Spleen (tissue), 11 donors: ENCODE results near the gene EPHB1. TPM values are rescaled to one million over a fixed set of nuclear protein-coding genes. Genes with fewer than 3 reads are reported as not detected.

Experiments
- DNase-seq: peaks from one replicate; pipeline ENCODE4 v3.0.0-alpha.2; 2020
- H3K27ac ChIP-seq, 8 donors: fragments of 200-600 bp; sonication (generic) in 7 of 8; 1 replicate in 4 of 8; 2 replicates in 4 of 8; pipeline versions ENCODE4 v1.5.0 to v1.8.0; 2016 to 2021; ENCODE audit warnings: inconsistent platforms in 4 of 8, mild to moderate bottlenecking in 4 of 8, moderate library complexity in 1 of 8
- H3K27me3 ChIP-seq, 7 donors: fragments of 200-600 bp; sonication (generic) in 6 of 7; replicated peaks in 1 of 7; 1 replicate in 4 of 7; 2 replicates in 3 of 7; pipeline versions ENCODE4 v1.5.0 to v1.8.0; 2016 to 2021; ENCODE audit warnings: inconsistent platforms in 3 of 7, mild to moderate bottlenecking in 1 of 7
- H3K36me3 ChIP-seq, 6 donors: fragments of 200-600 bp; sonication (generic) in 5 of 6; 1 replicate in 4 of 6; 2 replicates in 2 of 6; pipeline versions ENCODE4 v1.5.0 to v1.8.0; 2016 to 2021; ENCODE audit warnings: inconsistent platforms in 2 of 6
- H3K4me1 ChIP-seq, 6 donors: fragments of 200-600 bp; sonication (generic) in 5 of 6; 1 replicate in 3 of 6; 2 replicates in 3 of 6; pipeline versions ENCODE4 v1.5.0 to v1.8.0; 2016 to 2021; ENCODE audit warnings: inconsistent platforms in 3 of 6
- H3K4me3 ChIP-seq, 8 donors: fragments of 200-600 bp; sonication (generic) in 7 of 8; 1 replicate in 4 of 8; 2 replicates in 4 of 8; pipeline versions ENCODE4 v1.5.0 to v1.8.0; 2016 to 2021; ENCODE audit warnings: inconsistent platforms in 4 of 8, mild to moderate bottlenecking in 4 of 8, moderate library complexity in 2 of 8
- H3K9me3 ChIP-seq, 8 donors: fragments of 200-600 bp; sonication (generic) in 7 of 8; 1 replicate in 4 of 8; 2 replicates in 4 of 8; pipeline versions ENCODE4 v1.5.0 to v1.8.0; 2016 to 2021; ENCODE audit warnings: inconsistent platforms in 4 of 8
- POLR2A ChIP-seq, 3 donors: fragments of 450-650 bp; IDR thresholded peaks; one replicate each; pipeline ENCODE4 v1.5.1; 2017; ENCODE audit warnings: antibody characterized with exemption in 3 of 3, mild to moderate bottlenecking in 1 of 3
- POLR2AphosphoS5 ChIP-seq, 3 donors: sonication (generic); formaldehyde crosslinking; IDR thresholded peaks; one replicate each; pipeline ENCODE4 v1.5.1; 2017; ENCODE audit warnings: antibody characterized with exemption in 3 of 3
- WGBS, 5 donors: extraction: QIAGEN DNeasy Blood & Tissue Kit in 3 of 5; methylation state at CpG; one replicate each; pipeline versions ENCODE4 v1.1.5 to v1.1.7; 2013 to 2018; 5-methylcytosine and 5-hydroxymethylcytosine counted together
- intact Hi-C: fragments of 100-400 bp; cut with DNase I; formaldehyde crosslinking; loops from one replicate; pipeline ENCODE4 v1.15.0; 2023; ENCODE audit warnings: low total_unique reads
- polyA plus RNA-seq, 3 donors: library from polyadenylated mRNA; stranded (reverse); fragments of 200-250 nt; gene quantifications; one replicate each; pipeline ENCODE4 v1.2.1, GENCODE V29; 2013
- total RNA-seq, 7 donors: library from RNA; depleted of rRNA in 3 of 7; stranded (reverse); fragments of >200 nt in 3 of 7; fragmentation: NEBNext Ultra II Directional in 4 of 7; extraction: Animal tissue kit (Norgen Biotek cat#: 25700) in 4 of 7; gene quantifications; one replicate each; pipeline versions ENCODE4 v1.1.0 to v1.2.1, GENCODE V29; 2016 to 2021
- TF ChIP-seq, protein P1 (sequence below), 11 experiments: fragments of 200-600 bp in 7 of 11; fragments of 450-650 bp in 4 of 11; sonication (generic) in 4 of 11; IDR thresholded peaks in 8 of 11; conservative IDR thresholded peaks in 3 of 11; 1 replicate in 7 of 11; 2 replicates in 4 of 11; pipeline versions ENCODE4 v1.4.0 to v1.8.0; 2016 to 2021; ENCODE audit warnings: antibody characterized with exemption in 11 of 11, inconsistent platforms in 4 of 11, mild to moderate bottlenecking in 1 of 11
- donor health status: healthy with polysubstance abuse.
- donor health status: DM: no; HTN: no; CAD: no; lungs with moderate emphysema.
- donor health status: DM: no; HTN: no; CAD: no.
- donor health status: Bipolar disorder and iron deficiency.
- donor health status: healthy.
- donor health status: DM: no; HTN: no; CAD: no.
- donor health status: DM: yes; HTN: yes; CAD: no.

EPHB1 gene
- total and polyA plus RNA-seq, 10 donors, result 0.20 to 14.0 (median 3.0) TPM

DNA sequence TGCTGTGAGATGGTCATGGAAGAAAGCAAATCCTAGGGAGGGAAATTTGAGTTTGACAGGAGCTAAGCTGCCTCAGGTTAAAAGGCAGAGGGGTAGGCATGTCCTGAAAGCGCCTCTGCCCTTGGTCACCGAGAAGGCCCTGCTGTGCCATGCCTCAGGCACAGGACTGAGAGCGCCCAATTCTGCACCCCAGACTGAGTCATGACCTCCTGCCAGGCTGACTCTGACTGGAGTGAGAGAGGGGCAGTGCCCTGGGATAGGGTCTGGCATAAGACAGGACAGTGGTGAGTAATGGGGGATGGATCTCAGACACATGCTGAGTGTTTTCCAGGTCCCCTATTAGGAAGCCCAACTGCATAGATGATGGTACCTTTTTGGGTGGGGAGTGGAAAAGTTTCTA, 44.4 kb downstream of the EPHB1 start:
- no peaks in the 10 kb centered on the region for H3K36me3 ChIP-seq
- no peak overlapping the region for H3K27ac ChIP-seq
- DNase-seq, result no peak
- no peaks in the 10 kb centered on the region for H3K4me1 ChIP-seq
- no peak for TF ChIP-seq POLR2A (IDR thresholded peaks at IDR 0.05)
- TF ChIP-seq POLR2AphosphoS5 (IDR thresholded peaks at IDR 0.05), result no peak
- TF ChIP-seq, protein P1, sequence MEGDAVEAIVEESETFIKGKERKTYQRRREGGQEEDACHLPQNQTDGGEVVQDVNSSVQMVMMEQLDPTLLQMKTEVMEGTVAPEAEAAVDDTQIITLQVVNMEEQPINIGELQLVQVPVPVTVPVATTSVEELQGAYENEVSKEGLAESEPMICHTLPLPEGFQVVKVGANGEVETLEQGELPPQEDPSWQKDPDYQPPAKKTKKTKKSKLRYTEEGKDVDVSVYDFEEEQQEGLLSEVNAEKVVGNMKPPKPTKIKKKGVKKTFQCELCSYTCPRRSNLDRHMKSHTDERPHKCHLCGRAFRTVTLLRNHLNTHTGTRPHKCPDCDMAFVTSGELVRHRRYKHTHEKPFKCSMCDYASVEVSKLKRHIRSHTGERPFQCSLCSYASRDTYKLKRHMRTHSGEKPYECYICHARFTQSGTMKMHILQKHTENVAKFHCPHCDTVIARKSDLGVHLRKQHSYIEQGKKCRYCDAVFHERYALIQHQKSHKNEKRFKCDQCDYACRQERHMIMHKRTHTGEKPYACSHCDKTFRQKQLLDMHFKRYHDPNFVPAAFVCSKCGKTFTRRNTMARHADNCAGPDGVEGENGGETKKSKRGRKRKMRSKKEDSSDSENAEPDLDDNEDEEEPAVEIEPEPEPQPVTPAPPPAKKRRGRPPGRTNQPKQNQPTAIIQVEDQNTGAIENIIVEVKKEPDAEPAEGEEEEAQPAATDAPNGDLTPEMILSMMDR (IDR thresholded peaks at IDR 0.05 in 8 of 11, conservative IDR thresholded peaks at IDR 0.05 in 3 of 11), result no peak
- WGBS, 5 donors, result 78 to 97% (median 95%) methylated on average over 3 of the region's 3 CpGs
- H3K27me3 ChIP-seq, result no peaks in the 10 kb centered on the region
- peaks cover 0 to 44% (median 33%) of the 10 kb centered on the region in 8 donors for H3K9me3 ChIP-seq
- no peak overlapping the region for H3K4me3 ChIP-seq
- intact Hi-C loops, result no loop called here

DNA sequence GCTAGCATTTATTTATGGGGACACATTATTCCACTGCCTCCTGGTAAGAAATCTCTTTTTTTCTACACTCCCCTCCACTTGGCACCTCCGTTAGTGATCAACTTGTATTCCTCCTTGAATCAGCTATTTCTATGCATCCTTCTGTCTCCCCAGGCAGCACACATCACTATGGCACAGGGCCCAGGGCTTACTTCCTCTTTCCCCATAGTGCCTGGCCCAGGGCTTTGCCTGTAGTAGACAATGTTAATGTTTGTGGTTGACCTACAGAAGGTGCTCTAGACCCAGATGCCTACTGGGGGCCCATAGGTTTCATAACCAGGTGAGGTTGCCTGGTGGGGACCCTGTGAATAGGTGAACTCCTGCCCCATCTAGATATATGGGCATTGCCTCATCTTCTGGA, 44.9 kb downstream of the EPHB1 start:
- H3K27ac ChIP-seq, result no peak overlapping the region
- no peaks in the 10 kb centered on the region for H3K36me3 ChIP-seq
- DNase-seq, result no peak
- TF ChIP-seq POLR2A (IDR thresholded peaks at IDR 0.05), result no peak
- TF ChIP-seq, protein P1 (IDR thresholded peaks at IDR 0.05 in 8 of 11, conservative IDR thresholded peaks at IDR 0.05 in 3 of 11), result no peak
- no peak for TF ChIP-seq POLR2AphosphoS5 (IDR thresholded peaks at IDR 0.05)
- 41 to 64% (median 58%) methylated on average over 1 of the region's 1 CpG for WGBS, 5 donors
- no peaks in the 10 kb centered on the region for H3K27me3 ChIP-seq
- H3K9me3 ChIP-seq, result peaks cover 0 to 50% (median 35%) of the 10 kb centered on the region in 8 donors
- H3K4me1 ChIP-seq, result no peaks in the 10 kb centered on the region
- intact Hi-C loops, result no loop called here
- no peak overlapping the region for H3K4me3 ChIP-seq

DNA sequence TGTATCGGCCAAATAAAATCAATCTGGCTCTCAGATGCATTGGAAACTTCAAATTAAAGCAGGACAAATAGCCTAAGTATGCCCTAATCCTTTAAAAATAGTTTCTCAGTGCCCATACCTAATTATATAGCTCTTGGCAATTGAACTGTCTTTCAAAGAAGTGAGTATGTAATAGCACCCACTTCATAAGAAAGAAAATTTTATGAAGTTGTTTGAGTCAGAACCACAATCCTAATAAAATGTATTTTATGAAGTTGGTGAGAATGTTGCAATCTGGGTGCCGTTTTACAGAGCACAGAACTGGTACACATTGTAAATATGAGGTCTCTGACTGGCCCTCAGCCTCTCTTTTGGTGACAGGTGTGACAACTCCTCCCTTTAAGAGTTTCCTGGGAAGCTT, 45.4 kb downstream of the EPHB1 start:
- WGBS, 5 donors, result 79 to 92% (median 80%) methylated on average over 2 of the region's 2 CpGs
- TF ChIP-seq, protein P1 (IDR thresholded peaks at IDR 0.05 in 8 of 11, conservative IDR thresholded peaks at IDR 0.05 in 3 of 11), result no peak
- TF ChIP-seq POLR2A (IDR thresholded peaks at IDR 0.05) (no peak), POLR2AphosphoS5 (IDR thresholded peaks at IDR 0.05) (no peak)
- no peak overlapping the region for H3K27ac ChIP-seq
- H3K4me1 ChIP-seq, result no peaks in the 10 kb centered on the region
- no peak for DNase-seq
- no peak overlapping the region for H3K4me3 ChIP-seq
- H3K27me3 ChIP-seq, result no peaks in the 10 kb centered on the region
- intact Hi-C loops, result no loop called here
- no peaks in the 10 kb centered on the region for H3K36me3 ChIP-seq
- H3K9me3 ChIP-seq, result peaks cover 0 to 51% (median 35%) of the 10 kb centered on the region in 8 donors

DNA sequence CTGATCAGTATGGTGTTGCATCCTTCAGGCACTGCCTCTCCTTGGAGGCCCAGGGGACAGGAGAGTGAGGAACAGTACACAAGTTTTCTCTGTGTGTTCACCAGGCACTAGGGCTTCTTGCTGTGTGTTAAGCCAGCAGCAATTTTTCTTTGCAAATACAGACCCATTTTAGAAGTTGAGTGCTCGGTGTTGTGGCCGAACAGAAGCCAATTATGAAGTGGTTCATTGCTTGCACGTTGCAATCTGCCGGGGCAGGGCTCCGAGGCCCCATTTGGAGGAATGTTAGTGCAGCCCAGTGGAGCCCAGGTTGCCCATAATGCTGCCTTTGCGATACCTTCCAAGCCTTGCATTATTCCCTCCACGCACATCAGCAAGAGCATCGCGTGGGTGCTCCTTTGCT, 51.0 kb downstream of the EPHB1 start:
- WGBS, 5 donors, result 70 to 92% (median 85%) methylated on average over 7 to 9 of the region's 9 CpGs
- Histone ChIP-seq H3K4me3 (no peak overlapping the region), H3K9me3 (peaks cover 0 to 38% (median 27%) of the 10 kb centered on the region in 8 donors), H3K27me3 (peaks cover 0 to 10% (median 0%) of the 10 kb centered on the region in 7 donors), H3K36me3 (no peaks in the 10 kb centered on the region), H3K27ac (no peak overlapping the region), H3K4me1 (peaks cover 0 to 17% (median 0%) of the 10 kb centered on the region in 6 donors)
- TF ChIP-seq POLR2AphosphoS5 (IDR thresholded peaks at IDR 0.05) (no peak), POLR2A (IDR thresholded peaks at IDR 0.05) (no peak)
- TF ChIP-seq, protein P1 (IDR thresholded peaks at IDR 0.05 in 8 of 11, conservative IDR thresholded peaks at IDR 0.05 in 3 of 11), result no peak
- intact Hi-C loops, result no loop called here
- no peak for DNase-seq
